Mucosa of descending colon (tissue), 3 donors: ENCODE measurements around the gene RFESD. TPM values are rescaled to one million over a fixed set of nuclear protein-coding genes. Genes with fewer than 3 reads are reported as not detected.

Experiments used
- ATAC-seq: fragments of 200-7000 bp; cut with Tn5 transposase; one replicate; pipeline ENCODE4 v1.9.1; 2020; ENCODE audit warnings: mild to moderate bottlenecking, moderate library complexity
- DNase-seq, 3 donors: peaks; one replicate each; pipeline ENCODE4 v3.0.0-alpha.2; 2020
- H3K36me3 ChIP-seq: fragments of 200-600 bp; one replicate; pipeline ENCODE4 v1.8.0; 2021; ENCODE audit warnings: low read depth, mild to moderate bottlenecking
- H3K4me1 ChIP-seq: fragments of 200-600 bp; one replicate; pipeline ENCODE4 v1.8.0; 2021; ENCODE audit warnings: low read depth, mild to moderate bottlenecking
- H3K4me3 ChIP-seq: fragments of 200-600 bp; one replicate; pipeline ENCODE4 v1.8.0; 2021; ENCODE audit warnings: mild to moderate bottlenecking
- H3K9me3 ChIP-seq: fragments of 200-600 bp; one replicate; pipeline ENCODE4 v1.8.0; 2021; ENCODE audit warnings: mild to moderate bottlenecking
- intact Hi-C, 2 donors: fragments of 100-400 bp; cut with DNase I in 1 of 2; cut with micrococcal nuclease in 1 of 2; formaldehyde crosslinking; loops; one replicate each; pipeline versions ENCODE4 v1.11.0 to v1.11.1; 2022; cut with DNase I, micrococcal nuclease
- total RNA-seq, 3 donors: library from RNA; stranded (reverse); fragmentation: NEBNext Ultra II Directional in 2 of 3; extraction: Animal tissue kit (Norgen Biotek cat#: 25700) in 2 of 3; gene quantifications; one replicate each; pipeline versions ENCODE4 v1.2.1 to v1.2.4, GENCODE V29; 2021 to 2023
- TF ChIP-seq, protein P1 (sequence below): fragments of 200-600 bp; IDR thresholded peaks from one replicate; pipeline ENCODE4 v1.8.0; 2022; ENCODE audit warnings: antibody characterized with exemption, mild to moderate bottlenecking
- donor health status: DM: no; HTN: no; CAD: no; lungs with moderate emphysema.
- donor health status: DM: no; HTN: no; CAD: no.
- donor health status: DM: no; HTN: yes; CAD: no.

The RFESD gene
- total RNA-seq, 3 donors from 2014 or later: 0.31 to 2.5 (median 1.4) TPM

DNA sequence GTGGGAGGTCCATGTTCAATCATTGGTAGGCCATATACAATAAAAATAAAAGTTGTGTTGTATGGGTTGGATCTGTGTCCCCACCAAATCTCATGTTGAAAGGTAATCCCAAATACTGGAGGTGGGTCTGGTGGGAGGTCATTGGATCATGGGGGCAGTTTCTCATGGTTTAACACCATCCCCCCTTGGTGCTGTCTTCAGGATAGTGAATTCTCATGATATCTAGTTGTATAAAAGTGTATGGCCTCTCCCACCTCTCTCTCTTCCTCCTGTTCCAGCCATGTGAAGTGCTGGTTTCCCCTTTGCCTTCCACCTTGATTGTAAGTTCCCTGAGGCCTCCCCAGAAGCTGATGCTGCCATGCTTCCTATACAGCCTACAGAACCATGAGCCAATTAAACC is 21.1 kb downstream of the RFESD start:
- no peaks in the 10 kb centered on the region for H3K36me3 ChIP-seq
- TF ChIP-seq, protein P1, sequence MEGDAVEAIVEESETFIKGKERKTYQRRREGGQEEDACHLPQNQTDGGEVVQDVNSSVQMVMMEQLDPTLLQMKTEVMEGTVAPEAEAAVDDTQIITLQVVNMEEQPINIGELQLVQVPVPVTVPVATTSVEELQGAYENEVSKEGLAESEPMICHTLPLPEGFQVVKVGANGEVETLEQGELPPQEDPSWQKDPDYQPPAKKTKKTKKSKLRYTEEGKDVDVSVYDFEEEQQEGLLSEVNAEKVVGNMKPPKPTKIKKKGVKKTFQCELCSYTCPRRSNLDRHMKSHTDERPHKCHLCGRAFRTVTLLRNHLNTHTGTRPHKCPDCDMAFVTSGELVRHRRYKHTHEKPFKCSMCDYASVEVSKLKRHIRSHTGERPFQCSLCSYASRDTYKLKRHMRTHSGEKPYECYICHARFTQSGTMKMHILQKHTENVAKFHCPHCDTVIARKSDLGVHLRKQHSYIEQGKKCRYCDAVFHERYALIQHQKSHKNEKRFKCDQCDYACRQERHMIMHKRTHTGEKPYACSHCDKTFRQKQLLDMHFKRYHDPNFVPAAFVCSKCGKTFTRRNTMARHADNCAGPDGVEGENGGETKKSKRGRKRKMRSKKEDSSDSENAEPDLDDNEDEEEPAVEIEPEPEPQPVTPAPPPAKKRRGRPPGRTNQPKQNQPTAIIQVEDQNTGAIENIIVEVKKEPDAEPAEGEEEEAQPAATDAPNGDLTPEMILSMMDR: no peak
- no peaks in the 10 kb centered on the region for H3K9me3 ChIP-seq
- H3K4me1 ChIP-seq: no peaks in the 10 kb centered on the region
- intact Hi-C loops: loop anchor here in 1 of 2 donors (10.0 kb wide), 1 partner anchor 67 kb away; the partner anchor contains the start of gene RHOBTB3
- ATAC-seq: no peak
- DNase-seq: no peak
- no peak overlapping the region for H3K4me3 ChIP-seq

DNA sequence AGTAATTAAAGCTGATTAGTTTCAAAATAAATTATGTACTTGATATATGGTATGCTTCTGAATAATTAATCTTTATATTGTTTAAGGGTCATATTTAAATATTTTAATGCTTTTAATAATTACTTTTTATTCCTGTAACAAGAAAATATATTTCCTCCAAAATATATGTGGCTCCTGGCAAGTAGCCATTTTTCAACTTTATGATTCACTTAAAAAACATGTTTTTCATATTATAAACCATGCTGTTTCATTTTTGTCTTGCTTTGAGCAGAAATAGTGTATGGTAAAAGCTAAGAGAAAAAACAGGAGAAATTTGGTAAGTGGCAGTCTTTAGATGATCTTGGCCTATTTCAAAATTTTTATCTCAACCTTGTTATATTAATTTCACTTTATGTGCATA is 21.6 kb downstream of the RFESD start:
- Histone ChIP-seq H3K4me3 (no peak overlapping the region), H3K9me3 (no peaks in the 10 kb centered on the region), H3K4me1 (no peaks in the 10 kb centered on the region), H3K36me3 (no peaks in the 10 kb centered on the region)
- TF ChIP-seq, protein P1: no peak
- DNase-seq (no peak), ATAC-seq (no peak)
- intact Hi-C loops: loop anchor here in 1 of 2 donors (10.0 kb wide), 1 partner anchor 67 kb away; the partner anchor contains the start of gene RHOBTB3

DNA sequence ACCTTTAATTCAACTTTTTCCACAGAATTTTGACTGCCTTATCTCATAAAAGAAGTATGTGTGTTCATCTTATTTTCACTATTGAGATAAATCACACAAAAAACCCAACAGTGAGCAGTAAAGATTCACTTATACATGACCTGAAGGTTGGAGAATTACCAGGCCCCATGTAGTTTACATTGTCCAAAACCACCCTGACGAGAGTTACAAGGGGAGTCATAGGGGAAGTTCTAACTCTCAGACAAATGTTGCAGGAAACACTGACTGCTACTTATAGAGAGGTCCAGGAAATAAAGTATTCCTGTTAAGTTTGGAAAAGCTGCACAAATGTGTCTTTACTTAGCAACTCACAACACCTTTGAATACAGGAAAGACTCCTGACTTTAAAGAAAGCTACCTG is 22.2 kb downstream of the RFESD start:
- TF ChIP-seq, protein P1: no peak
- no peaks in the 10 kb centered on the region for H3K4me1 ChIP-seq
- H3K4me3 ChIP-seq: no peak overlapping the region
- ATAC-seq (no peak), DNase-seq (no peak)
- no peaks in the 10 kb centered on the region for H3K36me3 ChIP-seq
- H3K9me3 ChIP-seq: no peaks in the 10 kb centered on the region
- intact Hi-C loops: loop anchor here in 1 of 2 donors (10.0 kb wide), 1 partner anchor 66 kb away; the partner anchor contains the start of gene RHOBTB3

DNA sequence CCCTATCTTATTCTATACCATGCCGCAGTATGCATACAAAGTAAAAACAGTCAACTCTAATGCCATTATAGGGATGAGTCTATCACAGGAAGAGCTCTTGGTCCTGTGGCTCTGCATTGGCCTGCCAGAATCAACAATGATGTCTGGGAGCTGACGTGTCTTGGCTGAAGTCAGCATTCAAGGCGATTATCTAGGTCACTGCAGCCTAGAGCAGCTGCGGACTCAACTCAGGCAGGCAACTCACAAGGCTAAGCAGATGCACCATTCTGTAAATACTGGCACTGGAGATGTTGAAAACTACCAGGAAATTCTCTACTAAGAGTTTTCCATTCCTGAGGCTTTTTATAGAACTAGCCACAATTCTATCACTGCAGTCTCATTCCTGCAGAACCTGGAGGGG is 23.0 kb downstream of the RFESD start:
- no peaks in the 10 kb centered on the region for H3K9me3 ChIP-seq
- intact Hi-C loops: loop anchor here in 1 of 2 donors (10.0 kb wide), 1 partner anchor 65 kb away; the partner anchor contains the start of gene RHOBTB3
- TF ChIP-seq, protein P1: no peak
- H3K4me1 ChIP-seq: no peaks in the 10 kb centered on the region
- no peak overlapping the region for H3K4me3 ChIP-seq
- ATAC-seq (peak; percentile 69), DNase-seq (peak; percentile 33 to 56 (median 44))
- H3K36me3 ChIP-seq: no peaks in the 10 kb centered on the region

DNA sequence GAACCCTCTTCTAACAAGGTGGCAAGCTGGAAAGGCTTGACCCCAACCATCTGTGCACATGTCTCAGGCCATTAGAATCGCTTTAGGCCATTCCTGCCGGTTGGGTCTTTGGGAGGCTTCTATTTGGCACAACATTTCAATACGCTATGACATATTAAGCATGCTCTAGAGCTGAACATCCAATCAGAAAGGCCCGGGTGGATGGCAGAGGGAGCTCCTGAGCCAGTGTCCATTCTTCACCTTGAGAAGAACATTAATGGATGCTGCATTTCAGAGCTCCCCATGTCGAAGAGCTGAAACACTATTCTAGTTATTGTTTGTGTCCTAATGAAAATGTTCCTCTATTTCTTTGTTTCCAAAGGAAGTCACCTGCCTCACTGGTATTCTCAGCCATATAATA is 23.4 kb downstream of the RFESD start:
- no peaks in the 10 kb centered on the region for H3K9me3 ChIP-seq
- H3K36me3 ChIP-seq: no peaks in the 10 kb centered on the region
- no peak for ATAC-seq
- intact Hi-C loops: loop anchor here in 1 of 2 donors (10.0 kb wide), 1 partner anchor 65 kb away; the partner anchor contains the start of gene RHOBTB3
- H3K4me3 ChIP-seq: no peak overlapping the region
- DNase-seq: no peak
- TF ChIP-seq, protein P1: no peak
- H3K4me1 ChIP-seq: no peaks in the 10 kb centered on the region

DNA sequence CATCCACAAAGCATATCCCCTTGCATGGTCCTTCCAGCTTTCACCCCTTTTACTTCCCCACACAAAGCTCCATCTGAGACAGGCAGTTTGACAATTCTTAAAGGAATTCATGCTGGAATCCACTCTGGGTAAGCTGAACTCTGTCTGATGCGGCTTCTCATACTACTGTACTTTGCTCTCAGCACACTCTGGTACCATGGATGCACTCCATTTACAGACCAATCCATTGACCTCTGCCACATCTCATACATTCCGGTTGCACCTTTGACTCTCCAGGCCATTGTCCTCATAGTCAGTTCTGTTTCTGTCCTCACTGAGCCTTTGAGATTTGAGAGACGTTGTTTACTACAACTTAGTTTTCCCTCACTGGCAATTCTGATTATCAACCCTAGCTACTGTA is 24.0 kb downstream of the RFESD start:
- H3K36me3 ChIP-seq: no peaks in the 10 kb centered on the region
- no peaks in the 10 kb centered on the region for H3K4me1 ChIP-seq
- intact Hi-C loops: no loop called here
- ATAC-seq: no peak
- no peaks in the 10 kb centered on the region for H3K9me3 ChIP-seq
- TF ChIP-seq, protein P1: no peak
- no peak for DNase-seq
- no peak overlapping the region for H3K4me3 ChIP-seq
